ENCODE data around the gene ZBTB32. TPM values are rescaled to one million over a fixed set of nuclear protein-coding genes. Genes with fewer than 3 reads are reported as not detected.
"Not testable (repeated sequence)": the region's sequence is repeated elsewhere in the genome, so short reads cannot be mapped to it uniquely, and the experiment has no call there.

The ZBTB32 gene
- polyA plus RNA-seq, 4 donors: 0.27 to 0.63 (median 0.49) TPM

GRCh38 chr19:35718345-35719041, 14.1 kb downstream of the ZBTB32 start:
- DNase-seq (ENCODE audit: low read depth in 4 of 4, low spot score in 3 of 4): no peak

- DNase-seq (ENCODE audit: low read depth in 4 of 4, low spot score in 3 of 4): no peak
These were observed 15.2 kb downstream of the ZBTB32 start for GRCh38 chr19:35719402-35720162.

GRCh38 chr19:35720163-35720524, 15.8 kb downstream of the ZBTB32 start:
- DNase-seq (ENCODE audit: low read depth in 4 of 4, low spot score in 3 of 4): no peak

- DNase-seq (ENCODE audit: low read depth in 4 of 4, low spot score in 3 of 4): no peak
These were observed 16.3 kb downstream of the ZBTB32 start for GRCh38 chr19:35720648-35721047.

- no peak for DNase-seq (ENCODE audit: low read depth in 4 of 4, low spot score in 3 of 4)
These were observed 17.0 kb downstream of the ZBTB32 start for GRCh38 chr19:35721374-35721773.

GRCh38 chr19:35722461-35722860, 18.1 kb downstream of the ZBTB32 start:
- DNase-seq (ENCODE audit: low read depth in 4 of 4, low spot score in 3 of 4): no peak

GRCh38 chr19:35722897-35723296, 18.5 kb downstream of the ZBTB32 start:
- DNase-seq (ENCODE audit: low read depth in 4 of 4, low spot score in 3 of 4): no peak

- no peak for DNase-seq (ENCODE audit: low read depth in 4 of 4, low spot score in 3 of 4)
These were observed 19.3 kb downstream of the ZBTB32 start for GRCh38 chr19:35723671-35724070.

- DNase-seq (ENCODE audit: low read depth in 4 of 4, low spot score in 3 of 4): not testable (repeated sequence)
These were observed 19.8 kb downstream of the ZBTB32 start for GRCh38 chr19:35724132-35724531.

- no peak for DNase-seq (ENCODE audit: low read depth in 4 of 4, low spot score in 3 of 4)
These were observed 20.2 kb downstream of the ZBTB32 start for GRCh38 chr19:35724560-35724959.

- no peak for DNase-seq (ENCODE audit: low read depth in 4 of 4, low spot score in 3 of 4)
These were observed 21.0 kb downstream of the ZBTB32 start for GRCh38 chr19:35725216-35725861.

GRCh38 chr19:35727053-35727955, 22.9 kb downstream of the ZBTB32 start:
- no peak for DNase-seq (ENCODE audit: low read depth in 4 of 4, low spot score in 3 of 4)

GRCh38 chr19:35727956-35728706, 23.8 kb downstream of the ZBTB32 start:
- no peak for DNase-seq (ENCODE audit: low read depth in 4 of 4, low spot score in 3 of 4)

GRCh38 chr19:35729021-35729420, 24.7 kb downstream of the ZBTB32 start:
- no peak for DNase-seq (ENCODE audit: low read depth in 4 of 4, low spot score in 3 of 4)

GRCh38 chr19:35729763-35730162, 25.4 kb downstream of the ZBTB32 start:
- DNase-seq (ENCODE audit: low read depth in 4 of 4, low spot score in 3 of 4): no peak

- DNase-seq (ENCODE audit: low read depth in 4 of 4, low spot score in 3 of 4): no peak
These were observed 26.0 kb downstream of the ZBTB32 start for GRCh38 chr19:35730326-35730725.

GRCh38 chr19:35731353-35731752, 27.0 kb downstream of the ZBTB32 start:
- no peak for DNase-seq (ENCODE audit: low read depth in 4 of 4, low spot score in 3 of 4)

- DNase-seq (ENCODE audit: low read depth in 4 of 4, low spot score in 3 of 4): no peak
These were observed 27.5 kb downstream of the ZBTB32 start for GRCh38 chr19:35731779-35732405.

GRCh38 chr19:35732540-35733179, 28.3 kb downstream of the ZBTB32 start:
- no peak for DNase-seq (ENCODE audit: low read depth in 4 of 4, low spot score in 3 of 4)

All from left renal pelvis (tissue), 4 donors.